Liver (tissue), 9 donors: ENCODE results near the gene AKR1C3. TPM values are rescaled to one million over a fixed set of nuclear protein-coding genes. Genes with fewer than 3 reads are reported as not detected.

ENCODE experiments used
- DNase-seq: peaks from one replicate; pipeline ENCODE4 v3.0.0-alpha.2; 2017; ENCODE audit warnings: low spot score
- H3K27ac ChIP-seq, 2 donors: one replicate each; pipeline ENCODE4 v1.7.0; 2013; ENCODE audit warnings: inconsistent platforms in 2 of 2, low read length in 2 of 2, control low read depth in 1 of 2, low read depth in 1 of 2, mild to moderate bottlenecking in 1 of 2
- H3K27me3 ChIP-seq, 4 donors: one replicate each; pipeline versions ENCODE4 v1.6.1 to v1.7.0; 2013; ENCODE audit warnings: low read length in 3 of 4, inconsistent platforms in 1 of 4, mild to moderate bottlenecking in 1 of 4, moderate library complexity in 1 of 4; ENCODE audit not compliant: control insufficient read depth in 4 of 4, insufficient read depth in 4 of 4
- H3K36me3 ChIP-seq, 4 donors: one replicate each; pipeline versions ENCODE4 v1.6.1 to v1.7.0; 2013; ENCODE audit warnings: low read length in 3 of 4, mild to moderate bottlenecking in 3 of 4, low read depth in 1 of 4, moderate library complexity in 1 of 4; ENCODE audit not compliant: control insufficient read depth in 4 of 4, insufficient read depth in 3 of 4
- H3K4me1 ChIP-seq, 4 donors: one replicate each; pipeline versions ENCODE4 v1.6.1 to v1.7.0; 2013; ENCODE audit warnings: low read length in 3 of 4, mild to moderate bottlenecking in 3 of 4, moderate library complexity in 1 of 4; ENCODE audit not compliant: control insufficient read depth in 4 of 4, insufficient read depth in 4 of 4
- H3K4me3 ChIP-seq, 3 donors: one replicate each; pipeline versions ENCODE4 v1.6.1 to v1.7.0; 2013; ENCODE audit warnings: low read length in 3 of 3, control low read depth in 1 of 3, low read depth in 1 of 3, mild to moderate bottlenecking in 1 of 3
- H3K9ac ChIP-seq, 2 donors: one replicate each; pipeline ENCODE4 v1.7.0; 2013; ENCODE audit warnings: low read length in 2 of 2, mild to moderate bottlenecking in 2 of 2, moderate library complexity in 2 of 2, control low read depth in 1 of 2, low read depth in 1 of 2
- H3K9me3 ChIP-seq, 4 donors: one replicate each; pipeline versions ENCODE4 v1.6.1 to v1.7.0; 2013; ENCODE audit warnings: low read length in 3 of 4; ENCODE audit not compliant: control insufficient read depth in 4 of 4
- CTCF ChIP-seq: fragments of 150-350 bp; IDR thresholded peaks from 2 replicates; pipeline ENCODE4 v1.5.1; 2017; ENCODE audit warnings: improper control_type of control experiment, low read depth, low read length; ENCODE audit not compliant: missing input control
- EGR1 ChIP-seq, 2 donors: IDR thresholded peaks; 2 replicates each; pipeline ENCODE4 v1.6.1; 2016 to 2018; ENCODE audit warnings: antibody characterized with exemption in 2 of 2, low read depth in 2 of 2
- FOXA1 ChIP-seq: IDR thresholded peaks from 2 replicates; pipeline ENCODE4 v1.6.1; 2016; ENCODE audit warnings: antibody characterized with exemption
- FOXA2 ChIP-seq: IDR thresholded peaks from 2 replicates; pipeline ENCODE4 v1.6.1; 2016; ENCODE audit warnings: antibody characterized with exemption
- GABPA ChIP-seq, 2 donors: IDR thresholded peaks in 1 of 2; conservative IDR thresholded peaks in 1 of 2; 2 replicates each; pipeline ENCODE4 v1.6.1; 2016; ENCODE audit warnings: antibody characterized with exemption in 2 of 2, mild to moderate bottlenecking in 1 of 2, moderate library complexity in 1 of 2
- HNF4A ChIP-seq, 2 donors: conservative IDR thresholded peaks; 2 replicates each; pipeline ENCODE4 v1.6.1; 2016; ENCODE audit warnings: antibody characterized with exemption in 2 of 2, mild to moderate bottlenecking in 2 of 2
- HNF4G ChIP-seq: IDR thresholded peaks from 2 replicates; pipeline ENCODE4 v1.6.1; 2016; ENCODE audit warnings: antibody characterized with exemption
- JUND ChIP-seq, 2 donors: IDR thresholded peaks; 2 replicates each; pipeline ENCODE4 v1.6.1; 2016; ENCODE audit warnings: antibody characterized with exemption in 2 of 2
- NR2F2 ChIP-seq: IDR thresholded peaks from 2 replicates; pipeline ENCODE4 v1.6.1; 2016; ENCODE audit warnings: antibody characterized with exemption
- RAD21 ChIP-seq, 2 donors: IDR thresholded peaks; 2 replicates each; pipeline ENCODE4 v1.6.1; 2016; ENCODE audit warnings: antibody characterized with exemption in 2 of 2, mild to moderate bottlenecking in 2 of 2
- REST ChIP-seq: IDR thresholded peaks from 2 replicates; pipeline ENCODE4 v1.6.1; 2016; ENCODE audit warnings: antibody characterized with exemption, mild to moderate bottlenecking
- RXRA ChIP-seq, 2 donors: IDR thresholded peaks; 2 replicates each; pipeline ENCODE4 v1.6.1; 2017 to 2018; ENCODE audit warnings: antibody characterized with exemption in 2 of 2, mild to moderate bottlenecking in 1 of 2
- TAF1 ChIP-seq: conservative IDR thresholded peaks from 2 replicates; pipeline ENCODE4 v1.6.1; 2016; ENCODE audit warnings: antibody characterized with exemption, mild to moderate bottlenecking
- YY1 ChIP-seq: IDR thresholded peaks from 2 replicates; pipeline ENCODE4 v1.6.1; 2016; ENCODE audit warnings: antibody characterized with exemption, mild to moderate bottlenecking
- WGBS: extraction: QIAGEN DNeasy Blood & Tissue Kit; methylation state at CpG from one replicate; pipeline ENCODE4 v1.1.7; 2013; 5-methylcytosine and 5-hydroxymethylcytosine counted together
- polyA plus RNA-seq, 2 donors: library from polyadenylated mRNA; stranded (reverse) in 1 of 2; unstranded in 1 of 2; fragments of 200-250 nt in 1 of 2; fragments of >200 nt in 1 of 2; fragmentation: Nextera tagmentation in 1 of 2; extraction: Ambion mirVana in 1 of 2; gene quantifications; one replicate each; pipeline versions ENCODE4 v1.2.1 to v1.2.3, GENCODE V29; 2013 to 2015
- total RNA-seq, 2 donors: library from RNA; depleted of rRNA; stranded (reverse); fragments of >200 nt; gene quantifications; one replicate each; pipeline ENCODE4 v1.2.3, GENCODE V29; 2014
- donor health status: healthy.
- donor health status: healthy.
- donor health status: healthy.
- donor health status: healthy.
- donor health status: healthy.

Gene AKR1C3
- total and polyA plus RNA-seq, 4 donors = 65.8 to 292 (median 174) TPM

GRCh38 chr10:5073659-5074058 lies 20.6 kb upstream of the AKR1C3 start:
- no peak overlapping the region for H3K4me3 ChIP-seq

GRCh38 chr10:5076615-5077014 lies 17.6 kb upstream of the AKR1C3 start:
- Histone ChIP-seq H3K9ac (no peak overlapping the region), H3K9me3 (no peaks in the 10 kb centered on the region), H3K4me1 (peaks cover 5 to 18% (median 12%) of the 10 kb centered on the region in 4 donors), H3K27ac (no peak overlapping the region), H3K36me3 (no peaks in the 10 kb centered on the region), H3K4me3 (no peak overlapping the region), H3K27me3 (no peaks in the 10 kb centered on the region)
- no peak for TF ChIP-seq TAF1
- no peak for DNase-seq
- 86% methylated on average over 3 of the region's 3 CpGs for WGBS

More at GRCh38 chr10:5073659-5074058, 20.6 kb upstream of the AKR1C3 start:
- H3K36me3 ChIP-seq = no peaks in the 10 kb centered on the region
- no peaks in the 10 kb centered on the region for H3K27me3 ChIP-seq
- H3K27ac ChIP-seq = no peak overlapping the region
- DNase-seq = no peak
- WGBS = 99% methylated on average over 2 of the region's 2 CpGs
- peaks cover 5 to 34% (median 22%) of the 10 kb centered on the region in 4 donors for H3K4me1 ChIP-seq
- H3K9ac ChIP-seq = no peak overlapping the region
- no peak for TF ChIP-seq JUND (IDR thresholded peaks at IDR 0.05)
- no peak for TF ChIP-seq EGR1 (IDR thresholded peaks at IDR 0.05; ENCODE audit: low read depth in 2 of 2)
- no peak for TF ChIP-seq RAD21 (IDR thresholded peaks at IDR 0.05)
- no peak for TF ChIP-seq HNF4A (conservative IDR thresholded peaks at IDR 0.05)
- no peak for TF ChIP-seq GABPA (IDR thresholded peaks at IDR 0.05 in 1 of 2, conservative IDR thresholded peaks at IDR 0.05 in 1 of 2)
- no peak for TF ChIP-seq HNF4G
- no peak for TF ChIP-seq FOXA1
- TF ChIP-seq CTCF = no peak
- TF ChIP-seq FOXA2 = no peak
- TF ChIP-seq RXRA (IDR thresholded peaks at IDR 0.05) = no peak
- TF ChIP-seq NR2F2 = no peak
- no peak for TF ChIP-seq REST
- TF ChIP-seq TAF1 = no peak
- TF ChIP-seq YY1 = no peak
- H3K9me3 ChIP-seq = no peaks in the 10 kb centered on the region
